ENCODE data around the gene CCDC170.

The CCDC170 gene

GRCh38 chr6:151655099-151655498 lies 161.3 kb downstream of the CCDC170 start:
- no peak for DNase-seq

DNA sequence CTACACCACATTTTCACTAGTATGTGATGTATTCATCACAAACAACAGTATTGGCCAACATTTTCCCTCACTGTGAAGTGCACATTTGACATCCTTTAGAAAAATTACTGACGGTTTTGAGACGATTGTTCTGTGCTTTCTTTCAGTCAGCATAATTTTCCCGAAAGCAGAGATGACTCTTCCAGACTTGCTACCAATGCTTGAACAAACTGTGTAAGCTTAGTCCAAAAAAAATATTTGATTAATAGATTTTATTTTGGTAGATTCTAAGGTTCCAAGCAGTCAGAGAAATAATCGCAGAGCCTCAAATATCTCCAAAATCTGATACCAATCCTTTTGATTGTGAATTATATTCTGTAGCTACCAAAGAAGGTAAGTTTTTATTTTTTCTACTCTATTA lies 162.6 kb downstream of the CCDC170 start:
- no peak for DNase-seq

DNA sequence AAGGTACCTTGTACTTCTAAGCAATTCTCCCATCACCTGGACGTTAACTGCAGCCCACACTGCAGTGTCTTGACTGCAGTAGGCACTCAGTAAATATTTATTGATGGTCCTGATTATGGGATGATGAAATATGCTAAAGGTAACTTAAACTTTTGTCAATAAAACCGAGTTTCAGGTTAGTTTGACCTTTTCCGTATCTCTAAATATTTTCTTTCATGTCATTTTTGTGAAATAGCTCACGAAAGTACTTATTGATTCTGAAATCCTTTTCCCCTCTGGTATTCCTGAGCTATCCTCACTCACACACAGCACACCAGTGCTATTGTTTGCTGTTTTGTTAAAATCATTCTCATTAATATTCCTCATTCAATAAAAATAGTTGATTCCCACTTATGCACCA lies 164.3 kb downstream of the CCDC170 start:
- no peak for DNase-seq

GRCh38 chr6:151659212-151659611 lies 165.4 kb downstream of the CCDC170 start:
- no peak for DNase-seq

DNA sequence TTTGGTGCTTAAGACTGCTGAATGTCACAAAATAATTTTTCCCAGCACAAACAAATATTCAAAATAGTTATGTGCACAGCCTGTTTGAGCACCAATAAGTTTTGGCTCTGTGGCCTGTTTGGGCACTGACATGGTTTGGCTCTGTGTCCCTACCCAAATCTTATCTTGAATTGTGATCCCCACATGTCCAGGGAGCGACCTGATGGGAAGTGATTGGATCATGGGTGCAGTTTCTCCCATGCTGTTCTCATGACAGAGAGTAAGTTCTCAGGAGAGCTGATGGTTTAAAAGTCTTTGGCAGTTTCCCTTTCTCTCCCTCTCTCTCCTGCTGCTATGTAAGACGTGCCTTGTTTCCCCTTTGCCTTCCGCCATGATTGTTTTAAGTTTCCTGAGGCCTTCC lies 167.7 kb downstream of the CCDC170 start:
- DNase-seq: no peak

- DNase-seq: no peak
Observed at GRCh38 chr6:151661928-151662327, 168.1 kb downstream of the CCDC170 start.

- DNase-seq: no peak
Observed at GRCh38 chr6:151663559-151663958, 169.7 kb downstream of the CCDC170 start.

GRCh38 chr6:151664390-151664789 lies 170.6 kb downstream of the CCDC170 start:
- DNase-seq: no peak

GRCh38 chr6:151665329-151665728 lies 171.5 kb downstream of the CCDC170 start:
- DNase-seq: no peak

- no peak for DNase-seq
Observed at GRCh38 chr6:151666526-151666925, 172.7 kb downstream of the CCDC170 start.

DNA sequence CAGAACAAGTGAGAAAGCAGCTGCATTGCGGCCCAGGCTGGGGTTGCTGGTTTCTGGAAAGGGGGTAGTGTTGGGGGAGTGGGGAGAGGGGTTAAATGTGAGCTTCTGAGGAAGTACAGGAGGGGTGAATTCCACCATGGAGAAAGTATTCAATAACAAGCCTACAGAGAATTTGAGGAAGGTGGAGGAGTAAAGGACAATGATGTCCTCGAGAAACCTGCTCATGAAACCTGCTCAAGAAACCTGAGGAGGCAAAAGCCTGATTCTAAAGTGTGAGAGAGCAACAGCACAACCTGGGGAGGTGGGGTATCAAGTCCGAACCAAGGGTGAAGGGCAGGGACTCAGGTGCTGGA lies 175.4 kb downstream of the CCDC170 start:
- DNase-seq: no peak

- no peak for DNase-seq
Observed at GRCh38 chr6:151670116-151670515, 176.3 kb downstream of the CCDC170 start.
